Fibroblast of gingiva (primary cell): ENCODE measurements around the gene NCOA4.
"Not testable (repeated sequence)": the region's sequence is repeated elsewhere in the genome, so short reads cannot be mapped to it uniquely, and the experiment has no call there.

Experiments used
- DNase-seq: peaks from one replicate; pipeline ENCODE4 v3.0.0-alpha.2; 2011; ENCODE audit warnings: low read depth

NCOA4 gene

GRCh38 chr10:46052057-46052790 lies 21.8 kb upstream of the NCOA4 start:
- DNase-seq, result no peak

GRCh38 chr10:46050941-46051623 lies 20.7 kb upstream of the NCOA4 start:
- DNase-seq, result no peak

DNA sequence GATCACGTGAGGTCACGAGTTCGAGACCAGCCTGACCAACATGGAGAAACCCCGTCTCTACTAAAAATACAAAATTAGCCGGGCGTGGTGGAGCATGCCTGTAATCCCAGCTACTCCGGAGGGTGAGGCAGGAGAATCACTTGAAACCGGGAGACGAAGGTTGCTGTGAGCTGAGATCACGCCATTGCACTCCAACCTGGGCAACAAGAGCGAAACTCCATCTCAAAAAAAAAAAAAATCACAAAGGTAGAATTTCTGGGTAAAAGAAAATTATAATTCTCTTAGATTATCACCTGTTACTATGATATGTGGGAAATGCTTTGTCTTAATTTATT lies 19.0 kb upstream of the NCOA4 start:
- DNase-seq, result not testable (repeated sequence)

DNA sequence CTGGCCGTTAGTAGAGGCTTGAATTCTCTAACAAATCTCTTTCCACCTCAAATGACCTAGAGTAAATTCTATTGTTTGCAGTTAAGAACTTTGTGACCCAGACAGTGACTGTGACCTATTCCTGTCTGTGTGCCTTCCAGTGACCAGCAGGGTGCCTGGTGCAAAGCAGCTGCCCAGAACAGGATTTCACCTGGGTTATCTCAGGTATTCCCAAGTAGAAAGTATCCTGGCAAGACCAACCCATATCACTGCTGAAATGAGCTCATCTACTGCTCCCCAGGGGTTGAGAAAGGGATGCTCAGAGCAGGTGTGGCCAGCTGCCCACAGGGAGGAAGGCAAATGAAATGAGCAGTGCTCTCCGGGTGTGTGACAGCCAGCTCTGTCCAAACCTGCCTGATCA lies 17.7 kb upstream of the NCOA4 start:
- DNase-seq, result no peak

DNA sequence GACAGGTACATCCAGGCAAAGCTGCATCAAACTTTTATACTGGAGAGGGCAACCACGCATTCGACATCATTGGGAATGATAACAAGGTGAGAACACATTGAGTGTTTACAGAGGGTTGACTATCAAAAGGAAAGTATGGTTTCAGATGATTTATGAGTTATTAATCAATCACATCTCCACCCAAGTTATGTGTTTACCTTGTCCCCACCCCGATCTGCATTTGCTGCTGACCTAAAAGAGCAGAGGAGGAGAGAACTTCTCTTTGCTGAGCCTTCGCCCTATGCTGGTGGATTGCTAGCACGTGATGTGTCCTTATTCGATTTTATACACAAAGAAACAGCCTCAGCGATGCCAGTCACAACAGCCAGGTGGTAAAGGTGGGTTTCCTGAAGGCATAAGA lies 15.8 kb upstream of the NCOA4 start, which contains the start of gene MSMB:
Gene MSMB (minus strand): TSS at position 9 of the 400 bp plus-strand sequence. CDS start 32 bp downstream, outside the sequence.
- DNase-seq, result no peak

DNA sequence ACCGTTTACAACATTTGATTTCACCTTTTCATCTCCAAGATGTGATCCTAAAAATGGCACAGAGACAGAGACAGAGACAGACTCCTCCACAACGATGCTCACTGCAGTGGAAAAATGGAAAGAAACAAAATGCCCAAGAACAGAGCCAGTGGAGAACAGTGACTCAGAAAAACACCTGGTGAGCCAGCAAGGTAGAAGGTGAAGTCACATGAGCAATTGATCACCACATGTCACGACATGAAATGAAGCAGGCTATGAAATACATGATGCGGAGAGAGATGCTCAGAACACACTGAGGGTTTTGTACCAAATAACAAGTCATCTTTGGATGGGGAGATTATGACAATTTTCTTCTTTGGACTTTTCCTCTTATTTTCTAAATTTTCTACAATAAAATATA lies 12.1 kb upstream of the NCOA4 start:
- DNase-seq, result no peak

DNA sequence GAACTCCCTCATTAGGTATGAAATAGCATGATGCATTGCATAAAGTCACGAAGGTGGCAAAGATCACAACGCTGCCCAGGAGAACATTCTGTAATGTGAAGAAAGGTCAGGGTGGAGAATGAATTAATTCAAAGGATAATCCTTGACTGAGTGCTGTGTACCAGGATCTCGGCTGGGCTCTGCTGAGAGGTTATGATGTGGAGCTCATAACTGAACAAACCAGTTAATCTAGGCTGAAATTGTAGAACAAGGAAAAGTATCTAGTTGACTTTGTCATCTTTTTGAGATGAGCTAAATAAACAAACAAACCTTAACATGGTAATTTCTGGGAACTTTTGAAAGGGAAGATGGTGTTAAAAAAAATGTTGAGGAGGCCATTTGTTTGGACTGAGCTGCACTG lies 9.6 kb upstream of the NCOA4 start:
- no peak for DNase-seq

GRCh38 chr10:46037107-46037825 lies 6.8 kb upstream of the NCOA4 start:
- no peak for DNase-seq

- DNase-seq, result no peak
Measured at GRCh38 chr10:46035923-46036849, 5.8 kb upstream of the NCOA4 start.

DNA sequence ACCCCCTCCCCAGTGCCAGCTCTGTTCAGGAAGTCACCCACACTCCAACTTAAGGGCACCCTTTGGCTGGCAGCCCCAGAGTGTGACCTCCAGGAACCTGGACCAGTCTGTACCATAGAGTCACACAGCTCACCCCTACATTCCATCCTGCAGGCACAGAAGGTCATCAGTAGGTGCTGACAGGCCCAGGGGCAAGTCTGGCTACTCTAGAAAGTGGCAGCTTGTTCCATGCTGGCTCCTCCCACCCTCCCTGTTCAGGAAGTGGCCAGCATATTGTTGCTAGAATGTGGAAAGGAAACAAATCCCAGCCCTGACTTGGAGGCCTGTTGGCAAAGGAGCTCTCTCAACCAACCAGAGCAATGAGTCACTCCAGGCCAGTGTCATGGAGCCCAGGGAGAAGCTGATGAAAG lies 3.2 kb upstream of the NCOA4 start:
- DNase-seq, result peak; percentile 68

DNA sequence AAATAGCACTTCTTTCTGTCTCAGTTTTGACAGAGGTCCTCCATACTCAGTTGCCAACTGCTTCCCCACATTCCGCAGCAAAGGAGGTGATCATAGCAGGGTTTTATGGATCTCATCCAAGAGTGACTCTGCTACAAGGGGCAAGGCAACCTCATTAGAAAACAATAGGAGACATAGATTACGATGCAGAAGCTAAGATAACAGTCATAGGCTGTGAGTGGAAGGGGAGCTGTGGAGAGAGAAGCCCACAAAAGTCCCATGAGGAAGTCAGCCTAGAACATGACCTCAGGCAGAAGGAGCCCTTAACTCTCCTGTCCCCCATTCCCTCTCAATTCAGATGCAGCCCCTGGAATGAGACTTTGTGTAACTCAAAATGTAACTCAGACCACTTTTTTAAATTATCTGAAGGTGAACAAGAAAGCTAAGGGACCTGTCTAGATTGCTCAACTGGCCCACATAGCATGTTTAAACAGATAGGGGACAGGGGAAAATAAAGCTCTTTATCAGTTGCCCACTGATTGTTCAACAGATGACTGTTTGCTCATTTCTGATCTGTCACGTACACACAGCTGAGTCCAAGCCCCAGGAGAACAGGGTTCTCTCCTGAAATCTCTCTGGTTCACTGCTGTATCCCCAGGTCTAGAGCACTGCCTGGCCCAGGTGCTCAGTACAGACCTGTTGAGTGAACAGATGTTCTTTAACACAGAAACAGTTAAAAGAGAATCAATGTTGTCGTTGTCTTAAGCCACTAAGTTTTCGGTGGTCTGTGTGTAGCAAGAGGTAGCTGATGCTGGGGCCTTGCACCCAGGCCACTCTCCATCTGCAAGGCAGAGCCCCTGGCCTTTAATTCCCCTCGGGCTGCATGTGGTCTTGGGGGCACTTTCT lies 1.5 kb upstream of the NCOA4 start:
- DNase-seq, result no peak

- DNase-seq, result peak; percentile 26
Measured at GRCh38 chr10:46029461-46030030, 877 bp downstream of the NCOA4 start.

DNA sequence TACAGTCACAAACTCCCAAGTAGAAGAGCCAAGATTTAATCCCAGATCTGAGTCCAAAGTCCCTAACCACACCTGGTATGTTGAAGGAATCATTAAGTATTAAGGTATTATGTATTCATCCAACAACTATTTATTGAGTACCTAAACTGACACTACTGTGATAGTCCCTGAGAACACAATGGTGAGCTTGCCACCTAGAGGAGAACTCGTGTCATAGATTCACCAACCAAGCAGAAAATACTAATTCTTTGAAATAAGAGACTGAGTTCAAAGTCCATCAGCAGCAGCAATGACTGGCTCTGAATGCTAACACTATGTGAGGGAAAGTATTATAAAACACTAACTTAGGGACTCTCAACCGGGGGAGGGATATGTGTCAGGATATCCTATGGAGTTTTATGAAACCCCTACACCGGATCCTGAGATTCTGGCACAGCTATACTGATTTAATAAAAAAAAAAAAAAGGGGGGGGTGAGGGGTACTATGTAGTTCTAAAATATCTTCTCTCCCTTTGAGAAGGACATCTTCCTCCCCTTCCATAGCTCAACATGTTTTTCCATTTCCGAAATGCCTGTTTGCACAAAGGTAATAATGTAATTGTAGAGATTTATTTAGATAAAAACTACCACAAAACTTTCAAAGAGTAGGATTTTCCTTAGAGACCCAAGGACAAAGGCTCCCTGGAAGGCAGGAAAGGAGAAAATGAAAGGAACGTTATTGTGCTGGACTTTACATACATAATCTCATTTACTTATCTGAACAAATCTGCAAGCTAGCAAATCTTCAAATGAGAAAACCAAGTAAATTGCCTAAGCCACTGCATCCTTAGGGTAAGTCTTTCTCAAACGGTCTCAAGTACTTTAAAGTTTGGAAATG lies 1.6 kb downstream of the NCOA4 start:
- peak; percentile 63 for DNase-seq

GRCh38 chr10:46026106-46026505 lies 4.3 kb downstream of the NCOA4 start:
- DNase-seq, result no peak

GRCh38 chr10:46025406-46025805 lies 5.0 kb downstream of the NCOA4 start:
- no peak for DNase-seq

- no peak for DNase-seq
Measured at GRCh38 chr10:46024948-46025347, 5.5 kb downstream of the NCOA4 start.

GRCh38 chr10:46022978-46023702 lies 7.3 kb downstream of the NCOA4 start:
- DNase-seq, result peak; percentile 88

DNA sequence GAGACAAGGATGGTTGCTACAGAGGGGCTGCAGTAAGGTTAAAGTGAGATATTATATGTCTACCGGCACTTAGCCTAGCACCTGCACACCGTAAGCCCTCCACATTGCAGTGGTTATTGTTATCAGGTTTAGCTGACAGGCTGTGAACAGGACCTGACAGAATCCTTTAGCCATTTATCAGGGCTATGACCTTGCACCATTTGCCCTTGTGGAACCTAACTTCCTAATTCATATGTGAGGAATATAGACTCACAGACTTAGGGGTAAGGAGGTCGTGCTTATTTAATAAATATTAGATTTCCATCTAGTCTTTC lies 10.1 kb downstream of the NCOA4 start:
- no peak for DNase-seq
